Measurements from ENCODE around the gene TRIM8. TPM values are rescaled to one million over a fixed set of nuclear protein-coding genes. Genes with fewer than 3 reads are reported as not detected.

TRIM8 gene
- total RNA-seq, 1 donor: 126 TPM

DNA sequence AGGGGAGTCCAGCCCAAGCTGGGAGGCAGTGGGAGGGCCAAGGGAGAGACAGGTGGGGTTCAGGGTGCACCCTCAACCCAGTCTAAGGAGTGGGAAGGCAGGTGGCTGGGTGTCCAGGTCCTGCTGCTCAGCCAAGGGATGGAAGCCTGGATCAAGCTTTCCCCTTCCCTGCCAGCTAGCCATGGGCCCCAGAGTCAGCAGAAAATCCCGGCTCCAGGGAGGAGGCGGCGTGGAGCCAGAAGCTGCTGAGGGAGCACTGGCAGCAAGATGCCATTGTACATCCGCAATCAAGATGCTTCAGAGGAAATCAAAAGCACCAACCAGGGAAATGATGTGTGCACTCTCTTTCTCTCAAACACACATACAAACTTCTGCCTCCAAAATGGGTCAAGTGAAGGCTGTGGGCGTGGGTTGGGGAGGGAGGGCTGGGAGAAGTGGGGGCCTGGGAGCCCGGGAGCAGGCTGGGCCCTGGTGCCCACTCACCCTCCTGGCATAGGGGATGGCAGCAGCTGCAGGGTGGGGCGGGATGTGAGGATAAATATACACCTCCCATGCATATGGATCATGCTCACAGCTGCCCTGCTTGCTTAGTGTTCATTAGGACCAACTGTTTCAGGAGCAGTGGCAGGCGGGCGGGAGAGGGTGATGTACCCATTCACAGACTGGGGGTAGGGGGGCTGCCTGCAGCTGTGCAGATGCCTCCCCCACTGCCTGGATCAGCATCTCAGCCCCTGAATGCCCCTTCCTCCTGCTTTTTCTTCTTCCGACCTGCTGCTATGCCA is 24.2 kb downstream of the TRIM8 start:
- no peak overlapping the region for H3K27ac ChIP-seq (ENCODE audit: low read depth, low read length)
- TF ChIP-seq, protein P1, sequence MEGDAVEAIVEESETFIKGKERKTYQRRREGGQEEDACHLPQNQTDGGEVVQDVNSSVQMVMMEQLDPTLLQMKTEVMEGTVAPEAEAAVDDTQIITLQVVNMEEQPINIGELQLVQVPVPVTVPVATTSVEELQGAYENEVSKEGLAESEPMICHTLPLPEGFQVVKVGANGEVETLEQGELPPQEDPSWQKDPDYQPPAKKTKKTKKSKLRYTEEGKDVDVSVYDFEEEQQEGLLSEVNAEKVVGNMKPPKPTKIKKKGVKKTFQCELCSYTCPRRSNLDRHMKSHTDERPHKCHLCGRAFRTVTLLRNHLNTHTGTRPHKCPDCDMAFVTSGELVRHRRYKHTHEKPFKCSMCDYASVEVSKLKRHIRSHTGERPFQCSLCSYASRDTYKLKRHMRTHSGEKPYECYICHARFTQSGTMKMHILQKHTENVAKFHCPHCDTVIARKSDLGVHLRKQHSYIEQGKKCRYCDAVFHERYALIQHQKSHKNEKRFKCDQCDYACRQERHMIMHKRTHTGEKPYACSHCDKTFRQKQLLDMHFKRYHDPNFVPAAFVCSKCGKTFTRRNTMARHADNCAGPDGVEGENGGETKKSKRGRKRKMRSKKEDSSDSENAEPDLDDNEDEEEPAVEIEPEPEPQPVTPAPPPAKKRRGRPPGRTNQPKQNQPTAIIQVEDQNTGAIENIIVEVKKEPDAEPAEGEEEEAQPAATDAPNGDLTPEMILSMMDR (IDR thresholded peaks at IDR 0.05; ENCODE audit: extremely low read depth, low read depth, low read length): no peak
- peak; percentile 58 for DNase-seq (ENCODE audit: insufficient read length, low spot score, missing footprints)

DNA sequence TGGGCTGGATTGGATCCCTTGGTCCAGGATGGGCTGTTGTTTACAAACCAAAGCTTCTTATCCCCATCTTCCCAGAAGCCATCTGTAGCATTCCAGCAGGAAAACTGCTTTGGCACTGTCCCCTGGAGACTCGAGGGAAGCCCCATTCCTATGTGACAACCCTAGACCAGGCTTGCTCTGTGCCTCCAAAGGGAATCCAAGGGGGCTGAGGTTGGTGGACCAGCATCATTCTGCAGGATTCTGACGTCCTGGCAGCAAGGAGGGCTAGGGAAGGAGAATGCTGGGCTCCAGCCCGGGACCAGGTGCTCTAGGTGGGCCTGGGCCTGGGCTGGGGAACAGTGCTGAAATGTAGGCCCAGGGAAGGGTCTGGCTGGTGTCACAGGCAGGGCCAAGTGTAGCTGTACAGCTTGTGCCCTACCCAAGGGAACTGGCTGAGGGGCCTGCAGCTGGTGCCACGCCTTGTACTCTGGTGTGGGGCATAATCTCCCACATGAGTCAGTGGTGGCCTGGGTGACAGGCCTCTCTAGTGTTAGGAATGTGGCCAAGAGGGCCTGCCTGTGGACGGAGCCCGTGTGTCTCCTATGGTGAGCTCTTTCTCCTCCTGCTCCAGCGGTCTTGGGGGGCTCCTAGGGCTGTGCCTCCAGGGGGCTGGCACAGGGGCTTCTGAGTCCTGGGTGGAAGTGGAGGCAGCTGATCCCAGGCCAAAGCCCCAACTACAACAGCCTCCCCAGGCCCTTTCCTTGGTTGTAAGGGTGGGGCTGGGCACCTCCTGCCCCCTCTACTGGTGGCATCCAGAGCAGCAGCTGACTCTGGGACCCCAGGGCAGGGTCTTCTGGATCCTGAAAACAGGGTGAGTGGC is 25.2 kb downstream of the TRIM8 start:
- no peak overlapping the region for H3K4me2 ChIP-seq (ENCODE audit: insufficient read depth, low read length)
- DNase-seq (ENCODE audit: insufficient read length, low spot score, missing footprints): peak; percentile 85
- no peak overlapping the region for H3K27ac ChIP-seq (ENCODE audit: low read depth, low read length)
- peaks cover 13% of the 10 kb centered on the region for H3K4me1 ChIP-seq (ENCODE audit: insufficient read depth, low read length)
- H2AFZ ChIP-seq (ENCODE audit: low read length): no peak overlapping the region
- H3K79me2 ChIP-seq (ENCODE audit: insufficient read depth, low read length): no peaks in the 10 kb centered on the region
- no peaks in the 10 kb centered on the region for H3K9me3 ChIP-seq (ENCODE audit: low read depth, low read length)
- no peaks in the 10 kb centered on the region for H4K20me1 ChIP-seq (ENCODE audit: insufficient read depth, low read length)
- TF ChIP-seq, protein P1 (IDR thresholded peaks at IDR 0.05; ENCODE audit: extremely low read depth, low read depth, low read length): peak; percentile 57
- no peaks in the 10 kb centered on the region for H3K36me3 ChIP-seq (ENCODE audit: insufficient read depth, low read length)
- no peaks in the 10 kb centered on the region for H3K27me3 ChIP-seq (ENCODE audit: insufficient read depth, low read length)
- no peak overlapping the region for H3K4me3 ChIP-seq (ENCODE audit: insufficient read depth, low read length)

More for the DNA sequence above, 24.2 kb downstream of the TRIM8 start:
- Histone ChIP-seq H3K4me1 (ENCODE audit: insufficient read depth, low read length) (peaks cover 4% of the 10 kb centered on the region), H3K27me3 (ENCODE audit: insufficient read depth, low read length) (no peaks in the 10 kb centered on the region), H3K9me3 (ENCODE audit: low read depth, low read length) (no peaks in the 10 kb centered on the region), H3K4me2 (ENCODE audit: insufficient read depth, low read length) (no peak overlapping the region), H3K79me2 (ENCODE audit: insufficient read depth, low read length) (no peaks in the 10 kb centered on the region), H3K4me3 (ENCODE audit: insufficient read depth, low read length) (no peak overlapping the region), H3K36me3 (ENCODE audit: insufficient read depth, low read length) (no peaks in the 10 kb centered on the region), H2AFZ (ENCODE audit: low read length) (no peak overlapping the region), H4K20me1 (ENCODE audit: insufficient read depth, low read length) (no peaks in the 10 kb centered on the region)

DNA sequence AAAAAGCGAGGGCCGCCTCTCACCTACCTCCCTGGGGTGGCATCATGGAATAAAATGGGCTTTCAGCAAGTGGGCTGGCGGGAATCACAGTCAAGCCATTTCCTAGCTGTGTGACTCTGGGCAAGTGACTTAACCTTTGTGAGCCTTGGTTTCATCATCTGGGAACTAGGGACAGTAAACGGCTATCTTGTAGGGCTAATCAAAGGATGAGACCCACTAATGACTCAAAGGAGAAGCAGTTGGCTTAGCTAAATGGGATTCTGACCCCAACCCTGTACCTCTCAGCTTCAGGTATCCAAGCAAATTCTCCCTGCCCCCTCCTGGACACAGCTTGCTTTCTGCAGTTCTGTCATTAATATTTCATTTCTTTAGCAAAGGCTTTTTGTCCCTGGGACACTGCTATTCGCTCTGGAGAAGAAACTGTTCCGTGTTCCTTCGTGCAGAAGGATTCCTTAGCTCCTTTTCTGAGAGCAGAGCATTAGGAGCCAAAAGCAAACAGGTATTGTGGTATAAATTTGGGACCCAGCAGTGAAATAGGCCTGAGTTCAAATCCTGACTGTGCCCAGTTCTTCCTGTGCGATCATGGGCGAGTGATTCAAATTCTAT is 25.9 kb downstream of the TRIM8 start:
- peaks cover 20% of the 10 kb centered on the region for H3K4me1 ChIP-seq (ENCODE audit: insufficient read depth, low read length)

More for the DNA sequence above, 25.9 kb downstream of the TRIM8 start:
- Histone ChIP-seq H3K27ac (ENCODE audit: low read depth, low read length) (no peak overlapping the region), H4K20me1 (ENCODE audit: insufficient read depth, low read length) (no peaks in the 10 kb centered on the region), H3K4me3 (ENCODE audit: insufficient read depth, low read length) (no peak overlapping the region), H3K9me3 (ENCODE audit: low read depth, low read length) (no peaks in the 10 kb centered on the region), H3K79me2 (ENCODE audit: insufficient read depth, low read length) (no peaks in the 10 kb centered on the region), H2AFZ (ENCODE audit: low read length) (no peak overlapping the region), H3K27me3 (ENCODE audit: insufficient read depth, low read length) (no peaks in the 10 kb centered on the region), H3K36me3 (ENCODE audit: insufficient read depth, low read length) (no peaks in the 10 kb centered on the region), H3K4me2 (ENCODE audit: insufficient read depth, low read length) (no peak overlapping the region)
- DNase-seq (ENCODE audit: insufficient read length, low spot score, missing footprints): peak; percentile 54
- TF ChIP-seq, protein P1 (IDR thresholded peaks at IDR 0.05; ENCODE audit: extremely low read depth, low read depth, low read length): no peak

All from osteoblast (primary cell).